Lower lobe of right lung (tissue), 2 donors: ENCODE results near the gene TMEM17. TPM values are rescaled to one million over a fixed set of nuclear protein-coding genes. Genes with fewer than 3 reads are reported as not detected.

Source experiments
- ATAC-seq, 2 donors: fragments of 200-7000 bp; cut with Tn5 transposase; one replicate each; pipeline ENCODE4 v1.9.1; 2020 to 2022; ENCODE audit warnings: mild to moderate bottlenecking in 2 of 2, moderate library complexity in 2 of 2
- DNase-seq: peaks from one replicate; pipeline ENCODE4 v3.0.0-alpha.2; 2020
- H3K27ac ChIP-seq: fragments of 200-600 bp; one replicate; pipeline ENCODE4 v1.8.0; 2022
- H3K27me3 ChIP-seq: fragments of 200-600 bp; one replicate; pipeline ENCODE4 v1.8.0; 2022; ENCODE audit warnings: low read depth
- H3K36me3 ChIP-seq: fragments of 200-600 bp; one replicate; pipeline ENCODE4 v1.8.0; 2022; ENCODE audit warnings: mild to moderate bottlenecking
- H3K4me1 ChIP-seq: fragments of 200-600 bp; one replicate; pipeline ENCODE4 v1.8.0; 2022
- H3K4me3 ChIP-seq: fragments of 200-600 bp; one replicate; pipeline ENCODE4 v1.8.0; 2022; ENCODE audit warnings: mild to moderate bottlenecking
- H3K9me3 ChIP-seq: fragments of 200-600 bp; one replicate; pipeline ENCODE4 v1.8.0; 2022
- CTCF ChIP-seq: fragments of 200-600 bp; IDR thresholded peaks from one replicate; pipeline ENCODE4 v1.8.0; 2022; ENCODE audit warnings: antibody characterized with exemption, mild to moderate bottlenecking
- intact Hi-C: fragments of 100-400 bp; cut with DNase I; formaldehyde crosslinking; loops from one replicate; pipeline ENCODE4 v1.11.0; 2022
- total RNA-seq: library from RNA; stranded (reverse); fragmentation: NEBNext Ultra II Directional; extraction: Animal tissue kit (Norgen Biotek cat#: 25700); gene quantifications from one replicate; pipeline ENCODE4 v1.2.1, GENCODE V29; 2021
- donor health status: DM: no; HTN: yes; CAD: no; lungs with severe emphysema.

Gene TMEM17
- total RNA-seq, 1 donor from 2014 or later: 1.8 TPM

- peaks cover 15% of the 10 kb centered on the region for H3K4me1 ChIP-seq
- ATAC-seq (no peak), DNase-seq (no peak)
- H3K27ac ChIP-seq: no peak overlapping the region
- H3K4me3 ChIP-seq: no peak overlapping the region
- no peak for TF ChIP-seq CTCF
- no peaks in the 10 kb centered on the region for H3K27me3 ChIP-seq
- H3K36me3 ChIP-seq: no peaks in the 10 kb centered on the region
- no peaks in the 10 kb centered on the region for H3K9me3 ChIP-seq
- intact Hi-C loops: no loop called here
Observed at GRCh38 chr2:62504657-62505056, 1.3 kb downstream of the TMEM17 start.

DNA sequence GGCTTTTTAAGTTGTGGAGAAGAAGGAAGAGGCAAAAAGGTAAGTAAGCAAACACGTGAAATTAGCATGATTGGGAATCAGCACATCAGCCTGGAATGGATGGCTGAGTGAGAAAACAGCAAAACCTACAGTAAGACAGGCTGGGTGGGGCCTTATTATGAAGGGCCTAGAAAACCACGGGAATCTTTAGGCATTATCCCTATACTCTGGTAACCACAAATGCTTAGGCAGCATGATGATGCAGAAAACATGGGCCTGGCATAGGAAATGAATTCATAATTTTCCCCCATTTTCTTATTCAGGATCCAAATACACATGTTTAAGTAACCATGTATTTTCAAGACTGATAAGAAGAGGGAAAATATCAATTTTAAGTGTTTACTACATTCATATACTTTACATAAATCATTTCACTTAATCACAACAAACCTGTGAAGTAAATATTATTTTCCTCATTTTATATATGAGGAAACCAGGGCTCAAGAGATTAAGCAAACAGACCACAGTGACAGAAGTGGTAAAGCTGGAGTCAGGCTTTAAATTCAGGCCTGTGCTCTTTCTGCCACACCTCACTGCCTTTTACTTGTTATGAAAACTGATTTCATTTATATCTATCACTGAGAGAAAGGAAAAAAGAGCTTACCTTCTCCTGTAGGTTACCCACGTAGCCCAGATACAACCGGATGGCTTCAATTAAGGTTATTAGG is 4.0 kb downstream of the TMEM17 start:
- TF ChIP-seq CTCF: no peak
- no peaks in the 10 kb centered on the region for H3K27me3 ChIP-seq
- intact Hi-C loops: no loop called here
- DNase-seq (no peak), ATAC-seq (no peak)
- no peaks in the 10 kb centered on the region for H3K36me3 ChIP-seq
- no peaks in the 10 kb centered on the region for H3K9me3 ChIP-seq
- peaks cover 14% of the 10 kb centered on the region for H3K4me1 ChIP-seq
- no peak overlapping the region for H3K4me3 ChIP-seq
- no peak overlapping the region for H3K27ac ChIP-seq

DNA sequence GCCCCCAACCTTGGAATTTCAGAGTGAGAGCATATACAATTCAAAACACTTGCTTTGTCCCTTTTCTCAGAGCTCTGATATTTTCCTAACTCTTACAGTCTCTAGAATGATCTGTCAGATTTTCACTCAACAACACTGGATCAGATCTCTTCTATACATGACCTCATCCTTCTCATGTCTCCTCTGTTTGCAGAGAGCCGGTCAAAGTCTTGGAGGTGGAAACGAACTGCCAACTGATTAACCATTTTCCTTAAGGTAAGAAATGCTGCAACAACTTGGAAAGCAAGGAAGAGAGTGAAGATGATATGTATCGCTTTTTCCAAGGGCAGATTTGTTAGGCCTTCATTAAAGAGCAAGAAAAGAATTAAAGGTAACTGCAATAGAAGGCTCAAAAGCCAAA is 4.9 kb downstream of the TMEM17 start:
- Histone ChIP-seq H3K27ac (no peak overlapping the region), H3K36me3 (no peaks in the 10 kb centered on the region), H3K27me3 (no peaks in the 10 kb centered on the region), H3K9me3 (no peaks in the 10 kb centered on the region), H3K4me3 (no peak overlapping the region), H3K4me1 (peaks cover 8% of the 10 kb centered on the region)
- TF ChIP-seq CTCF: no peak
- ATAC-seq (no peak), DNase-seq (no peak)
- intact Hi-C loops: no loop called here

DNA sequence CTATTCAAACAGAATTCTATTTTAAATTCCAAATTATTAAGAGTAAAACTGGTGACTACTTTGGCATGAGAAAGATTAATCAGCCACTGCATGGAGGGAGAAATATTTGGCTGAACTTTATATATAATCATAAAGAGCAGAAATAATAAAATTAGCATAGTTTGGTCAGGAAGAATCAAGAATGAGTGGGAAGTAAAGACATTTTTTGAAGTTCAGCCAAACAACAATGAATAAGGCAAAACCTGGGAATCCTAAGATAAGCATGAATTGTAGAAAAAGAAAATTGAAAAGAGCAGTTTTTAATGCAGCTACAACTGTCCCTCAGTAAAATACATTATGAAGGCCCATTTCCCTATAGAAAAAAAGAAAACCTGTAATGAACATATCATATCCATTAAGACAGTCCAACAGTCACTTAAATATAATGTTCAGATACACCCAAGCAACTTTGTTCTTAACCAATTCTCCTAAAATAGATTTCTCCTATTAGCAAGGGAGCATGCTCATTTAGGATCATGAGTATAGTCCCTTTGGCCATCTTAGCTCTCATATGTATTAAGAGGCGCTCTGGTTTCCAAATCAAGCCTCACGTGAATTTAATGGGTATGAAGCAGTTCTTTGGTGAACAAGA is 6.5 kb downstream of the TMEM17 start:
- ATAC-seq: no peak
- H3K9me3 ChIP-seq: no peaks in the 10 kb centered on the region
- no peak for TF ChIP-seq CTCF
- H3K36me3 ChIP-seq: no peaks in the 10 kb centered on the region
- intact Hi-C loops: no loop called here
- H3K4me1 ChIP-seq: no peaks in the 10 kb centered on the region
- no peaks in the 10 kb centered on the region for H3K27me3 ChIP-seq
- no peak overlapping the region for H3K27ac ChIP-seq
- H3K4me3 ChIP-seq: no peak overlapping the region
- no peak for DNase-seq

- DNase-seq: no peak
- H3K4me3 ChIP-seq: no peak overlapping the region
- intact Hi-C loops: no loop called here
- H3K27ac ChIP-seq: no peak overlapping the region
- H3K9me3 ChIP-seq: no peaks in the 10 kb centered on the region
- no peaks in the 10 kb centered on the region for H3K27me3 ChIP-seq
- ATAC-seq: no peak
- H3K36me3 ChIP-seq: no peaks in the 10 kb centered on the region
- TF ChIP-seq CTCF: no peak
- H3K4me1 ChIP-seq: no peaks in the 10 kb centered on the region
Observed at GRCh38 chr2:62498739-62499138, 7.3 kb downstream of the TMEM17 start.
